ENCODE data around the gene FKBP5. TPM values are rescaled to one million over a fixed set of nuclear protein-coding genes. Genes with fewer than 3 reads are reported as not detected.
A peak's percentile ranks its signal among the peaks of the same experiment; 100 is the strongest.

The FKBP5 gene
- total and polyA plus RNA-seq, 10 of the 15 experiments (the other 5 are each of a cell fraction or from before 2014, with no cell fraction given): 29.0 to 123 (median 62.3) TPM

GRCh38 chr6:35736253-35736894 lies 47.7 kb upstream of the FKBP5 start (continued):
- TF ChIP-seq CUX1 (IDR thresholded peaks at IDR 0.05; ENCODE audit: insufficient replicate concordance, low read depth, low read length): no peak
- no peak for TF ChIP-seq RELB (IDR thresholded peaks at IDR 0.05; ENCODE audit: low read depth)
- no peak for TF ChIP-seq JUNB (IDR thresholded peaks at IDR 0.05)
- no peak for TF ChIP-seq PAX8 (IDR thresholded peaks at IDR 0.05)
- no peak for TF ChIP-seq TCF7 (IDR thresholded peaks at IDR 0.05; ENCODE audit: borderline replicate concordance)
- no peak for TF ChIP-seq ZZZ3 (IDR thresholded peaks at IDR 0.05; ENCODE audit: control insufficient read depth, insufficient read length, low read depth)
- TF ChIP-seq WRNIP1 (IDR thresholded peaks at IDR 0.05; ENCODE audit: borderline replicate concordance, low read depth, low read length): no peak
- no peak for TF ChIP-seq PAX5 (IDR thresholded peaks at IDR 0.05; ENCODE audit: borderline replicate concordance, low read depth, low read length)
- TF ChIP-seq ZBED1 (IDR thresholded peaks at IDR 0.05; ENCODE audit: borderline replicate concordance): no peak
- TF ChIP-seq ATF7 (IDR thresholded peaks at IDR 0.05; ENCODE audit: low read depth): no peak
- no peak for TF ChIP-seq SMAD1 (IDR thresholded peaks at IDR 0.05; ENCODE audit: low read depth, partially characterized antibody)
- TF ChIP-seq BHLHE40 (IDR thresholded peaks at IDR 0.05; ENCODE audit: borderline replicate concordance in 1 of 2, low read depth in 2 of 2, low read length in 1 of 2): 0 out of 4 replicates have a peak, but pooled peaks of 1 of the 2 experiments have one; percentile 20
- no peak for TF ChIP-seq FOS (IDR thresholded peaks at IDR 0.05; ENCODE audit: borderline replicate concordance, extremely low read depth, insufficient read length)
- no peak for TF ChIP-seq REST (IDR thresholded peaks at IDR 0.05; ENCODE audit: low read depth, low read length)
- TF ChIP-seq MEF2A (IDR thresholded peaks at IDR 0.05; ENCODE audit: insufficient read depth, low read depth, low read length): no peak
- TF ChIP-seq STAT1 (conservative IDR thresholded peaks at IDR 0.05): 0 out of 2 replicates have a peak, but pooled peaks have one; percentile 51
- TF ChIP-seq KLF5 (IDR thresholded peaks at IDR 0.05; ENCODE audit: partially characterized antibody): no peak
- no peak for TF ChIP-seq RB1 (IDR thresholded peaks at IDR 0.05; ENCODE audit: borderline replicate concordance)

Data from GM12878 (cell line).